KMS-11 (cell line): Measurements from ENCODE around the gene GPC3.

Source experiments
- H2AFZ ChIP-seq: fragments of 200-600 bp; sonication (generic); 2 replicates; pipeline ENCODE4 v1.6.1; 2016; ENCODE audit warnings: antibody characterized with exemption, mixed run types, low read depth
- H3K27ac ChIP-seq: fragments of 200-600 bp; sonication (generic); 2 replicates; pipeline ENCODE4 v1.6.1; 2016; ENCODE audit warnings: mild to moderate bottlenecking, mixed run types
- H3K27me3 ChIP-seq: fragments of 200-600 bp; sonication (generic); 2 replicates; pipeline ENCODE4 v1.6.1; 2017; ENCODE audit warnings: mild to moderate bottlenecking, low read depth, mixed run types, moderate library complexity; ENCODE audit not compliant: insufficient read depth
- H3K36me3 ChIP-seq: fragments of 200-600 bp; sonication (generic); 2 replicates; pipeline ENCODE4 v1.6.1; 2017; ENCODE audit warnings: mild to moderate bottlenecking, mixed run types; ENCODE audit not compliant: insufficient read depth
- H3K4me1 ChIP-seq: fragments of 200-600 bp; sonication (generic); 2 replicates; pipeline ENCODE4 v1.6.1; 2016; ENCODE audit warnings: mild to moderate bottlenecking, low read depth, mixed run types; ENCODE audit not compliant: poor library complexity, severe bottlenecking
- H3K4me2 ChIP-seq: fragments of 200-600 bp; sonication (generic); 2 replicates; pipeline ENCODE4 v1.7.0; 2016; ENCODE audit warnings: mild to moderate bottlenecking, mixed run types
- H3K4me3 ChIP-seq: fragments of 200-600 bp; sonication (generic); IDR thresholded peaks from 2 replicates; pipeline ENCODE4 v1.6.1; 2017; ENCODE audit warnings: low read depth, low read length, mixed read lengths; ENCODE audit not compliant: insufficient read depth
- H3K79me2 ChIP-seq: fragments of 200-600 bp; sonication (generic); 2 replicates; pipeline ENCODE4 v1.6.1; 2016; ENCODE audit warnings: low read depth, mixed run types; ENCODE audit not compliant: insufficient read depth
- H3K9ac ChIP-seq: fragments of 200-600 bp; sonication (generic); 2 replicates; pipeline ENCODE4 v1.6.1; 2016; ENCODE audit warnings: mild to moderate bottlenecking, mixed run types
- H4K20me1 ChIP-seq: fragments of 200-600 bp; sonication (generic); 2 replicates; pipeline ENCODE4 v1.6.1; 2016; ENCODE audit warnings: mild to moderate bottlenecking, mixed run types; ENCODE audit not compliant: insufficient read depth
- TF ChIP-seq, protein P1 (sequence below): fragments of 200-600 bp; sonication (generic); conservative IDR thresholded peaks from 2 replicates; pipeline ENCODE4 v1.6.1; 2017; ENCODE audit warnings: low read depth, mild to moderate bottlenecking, antibody characterized with exemption, low read length, moderate library complexity, mixed read lengths

Gene GPC3

DNA sequence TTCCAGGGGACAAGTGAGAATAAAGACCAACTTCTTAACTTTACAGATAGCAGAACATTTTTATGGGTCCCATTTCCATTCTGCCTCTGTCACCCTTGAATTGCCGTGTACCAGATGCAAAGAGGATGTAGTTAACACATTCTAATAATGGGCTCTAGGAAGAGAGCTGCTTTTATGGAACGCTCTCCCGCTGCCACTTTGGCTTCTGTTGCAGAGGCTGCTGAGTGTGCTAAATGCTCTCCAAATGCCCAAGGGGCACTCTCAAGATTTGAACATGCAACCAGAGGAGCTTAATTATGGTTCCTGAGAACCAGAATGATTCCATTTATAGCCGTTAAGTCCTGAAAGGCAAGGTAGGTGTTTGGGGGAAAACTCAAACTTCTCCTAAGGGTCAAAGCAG, 28.1 kb upstream of the GPC3 start:
- H3K27ac ChIP-seq = no peak overlapping the region

DNA sequence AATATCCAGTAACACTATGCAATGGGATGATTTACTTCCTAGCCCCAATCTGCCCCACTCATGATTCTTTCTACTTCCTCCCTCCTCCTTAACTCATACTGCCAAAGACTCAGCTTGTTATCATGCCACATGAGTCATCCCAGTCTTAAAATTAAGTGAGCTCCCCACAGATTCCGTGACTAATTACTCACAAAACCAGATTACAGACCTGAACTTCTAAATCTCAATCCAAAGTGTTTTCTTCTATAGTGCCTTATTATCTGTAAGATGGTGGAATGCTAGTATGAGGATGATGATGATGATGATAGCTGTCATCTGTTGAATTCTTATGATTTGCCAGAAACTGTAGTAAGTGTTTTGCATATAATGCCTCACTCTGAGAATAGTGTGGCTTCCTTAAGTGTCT, 27.7 kb upstream of the GPC3 start:
- no peaks in the 10 kb centered on the region for H4K20me1 ChIP-seq
- H3K4me1 ChIP-seq = no peaks in the 10 kb centered on the region
- H3K4me2 ChIP-seq = no peak overlapping the region
- TF ChIP-seq, protein P1, sequence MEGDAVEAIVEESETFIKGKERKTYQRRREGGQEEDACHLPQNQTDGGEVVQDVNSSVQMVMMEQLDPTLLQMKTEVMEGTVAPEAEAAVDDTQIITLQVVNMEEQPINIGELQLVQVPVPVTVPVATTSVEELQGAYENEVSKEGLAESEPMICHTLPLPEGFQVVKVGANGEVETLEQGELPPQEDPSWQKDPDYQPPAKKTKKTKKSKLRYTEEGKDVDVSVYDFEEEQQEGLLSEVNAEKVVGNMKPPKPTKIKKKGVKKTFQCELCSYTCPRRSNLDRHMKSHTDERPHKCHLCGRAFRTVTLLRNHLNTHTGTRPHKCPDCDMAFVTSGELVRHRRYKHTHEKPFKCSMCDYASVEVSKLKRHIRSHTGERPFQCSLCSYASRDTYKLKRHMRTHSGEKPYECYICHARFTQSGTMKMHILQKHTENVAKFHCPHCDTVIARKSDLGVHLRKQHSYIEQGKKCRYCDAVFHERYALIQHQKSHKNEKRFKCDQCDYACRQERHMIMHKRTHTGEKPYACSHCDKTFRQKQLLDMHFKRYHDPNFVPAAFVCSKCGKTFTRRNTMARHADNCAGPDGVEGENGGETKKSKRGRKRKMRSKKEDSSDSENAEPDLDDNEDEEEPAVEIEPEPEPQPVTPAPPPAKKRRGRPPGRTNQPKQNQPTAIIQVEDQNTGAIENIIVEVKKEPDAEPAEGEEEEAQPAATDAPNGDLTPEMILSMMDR = no peak
- no peaks in the 10 kb centered on the region for H3K79me2 ChIP-seq
- H3K4me3 ChIP-seq = no peak overlapping the region
- H3K36me3 ChIP-seq = no peaks in the 10 kb centered on the region
- H3K9ac ChIP-seq = no peak overlapping the region
- no peaks in the 10 kb centered on the region for H3K27me3 ChIP-seq
- H3K27ac ChIP-seq = no peak overlapping the region
- H2AFZ ChIP-seq = no peak overlapping the region

More for the DNA sequence above, 28.1 kb upstream of the GPC3 start:
- TF ChIP-seq, protein P1 = no peak
- H3K4me2 ChIP-seq = no peak overlapping the region
- no peaks in the 10 kb centered on the region for H3K79me2 ChIP-seq
- H3K27me3 ChIP-seq = no peaks in the 10 kb centered on the region
- H3K4me3 ChIP-seq = no peak overlapping the region
- no peak overlapping the region for H2AFZ ChIP-seq
- H4K20me1 ChIP-seq = no peaks in the 10 kb centered on the region
- H3K9ac ChIP-seq = no peak overlapping the region
- no peaks in the 10 kb centered on the region for H3K4me1 ChIP-seq
- H3K36me3 ChIP-seq = no peaks in the 10 kb centered on the region

DNA sequence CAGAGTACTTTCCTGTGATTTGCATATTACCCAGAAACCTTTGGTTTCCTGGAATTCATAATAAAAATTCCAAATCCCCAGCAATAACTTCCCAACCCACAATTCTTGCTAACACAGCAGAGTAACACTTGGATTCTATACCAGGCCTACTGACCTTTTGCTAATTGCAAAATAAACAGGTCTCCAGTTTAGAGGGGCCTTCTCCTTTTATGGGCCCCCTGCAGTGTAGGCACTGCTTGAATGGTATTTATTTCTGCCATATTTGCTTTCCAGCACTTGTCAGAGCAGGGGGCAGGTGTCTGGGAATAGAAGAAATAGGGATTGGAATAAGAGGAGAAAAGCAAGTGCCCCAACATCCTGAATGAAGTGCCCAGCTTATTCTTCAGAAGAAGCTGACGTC, 25.3 kb upstream of the GPC3 start:
- Histone ChIP-seq H2AFZ (no peak overlapping the region), H3K4me3 (no peak overlapping the region), H4K20me1 (no peaks in the 10 kb centered on the region), H3K27ac (no peak overlapping the region), H3K36me3 (no peaks in the 10 kb centered on the region), H3K27me3 (no peaks in the 10 kb centered on the region), H3K4me1 (no peaks in the 10 kb centered on the region), H3K4me2 (no peak overlapping the region), H3K79me2 (no peaks in the 10 kb centered on the region), H3K9ac (no peak overlapping the region)
- TF ChIP-seq, protein P1 = no peak

DNA sequence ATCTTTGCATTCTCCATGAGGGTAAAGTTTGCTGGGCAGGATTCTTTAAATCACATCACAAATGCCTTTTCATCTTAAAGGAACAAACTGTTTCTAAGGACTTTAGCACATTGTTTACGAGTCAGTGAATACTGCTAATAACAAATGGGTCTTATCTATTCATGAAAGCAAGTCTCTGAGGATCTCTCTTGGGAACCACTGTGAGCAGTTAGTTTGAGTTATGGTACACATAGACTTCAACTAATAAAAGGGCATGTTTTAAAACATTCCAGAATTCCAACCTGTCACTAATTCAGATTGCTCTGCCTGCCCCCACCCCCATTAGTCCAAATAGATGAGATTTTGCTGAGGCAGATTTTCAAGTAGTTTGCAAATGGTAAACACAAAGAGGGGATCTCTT, 22.3 kb upstream of the GPC3 start:
- Histone ChIP-seq H4K20me1 (no peaks in the 10 kb centered on the region), H2AFZ (no peak overlapping the region), H3K79me2 (no peaks in the 10 kb centered on the region), H3K4me2 (no peak overlapping the region), H3K4me1 (no peaks in the 10 kb centered on the region), H3K27ac (no peak overlapping the region), H3K9ac (no peak overlapping the region), H3K4me3 (no peak overlapping the region), H3K36me3 (no peaks in the 10 kb centered on the region), H3K27me3 (no peaks in the 10 kb centered on the region)
- TF ChIP-seq, protein P1 = no peak
